Right hindlimb (tissue), 1 donor: ENCODE measurements around the gene DCUN1D1.

Experiments
- DNase-seq: peaks from one replicate; pipeline ENCODE4 v3.0.0-alpha.2; 2018

Gene DCUN1D1

DNA sequence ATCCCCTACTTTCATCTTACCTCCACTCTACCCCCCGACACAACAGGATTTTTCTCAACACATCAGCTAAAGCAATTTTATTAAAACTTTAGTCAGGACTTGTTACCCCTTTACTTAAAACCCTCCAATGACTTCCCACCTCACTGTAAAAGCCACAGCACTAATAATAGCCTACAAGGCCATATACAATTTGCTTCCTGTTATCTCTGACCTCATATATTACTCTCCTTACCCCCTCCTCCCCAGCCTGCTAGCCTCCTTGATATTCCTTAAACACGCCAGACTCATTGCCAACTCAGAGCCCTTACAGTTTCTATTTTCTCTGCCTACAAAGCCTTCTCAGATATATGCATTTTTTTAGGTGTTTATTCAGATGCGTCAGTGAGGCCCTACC, 54.4 kb downstream of the DCUN1D1 start:
- DNase-seq: no peak

DNA sequence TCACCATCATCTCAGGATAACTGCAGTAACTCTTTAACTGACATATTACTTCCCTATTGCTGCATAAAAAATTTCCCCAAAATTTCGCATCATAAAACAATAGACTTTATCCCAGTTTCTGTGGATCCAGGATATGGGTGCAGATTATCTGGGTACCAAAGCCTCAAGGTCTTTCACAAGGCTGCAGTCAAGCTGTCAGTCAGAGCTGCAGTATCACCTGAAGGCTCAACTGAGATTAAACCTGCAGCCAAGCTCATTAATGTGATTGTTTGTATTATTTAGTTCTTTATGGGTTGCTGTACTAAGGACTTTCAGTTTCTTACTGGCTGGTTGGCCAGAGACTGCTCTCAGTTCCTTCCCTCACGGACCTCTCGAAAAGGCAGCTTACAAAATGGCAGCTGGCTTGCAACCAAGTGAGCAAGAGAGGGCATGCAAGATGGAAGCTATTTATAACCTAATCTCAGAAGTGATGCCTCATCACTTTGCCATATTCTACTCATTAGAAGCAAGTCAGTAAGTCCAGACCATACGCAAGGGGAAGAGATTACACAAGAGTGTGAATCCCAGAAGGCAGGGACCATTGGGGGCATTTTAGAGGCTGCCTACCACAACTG, 54.9 kb downstream of the DCUN1D1 start:
- no peak for DNase-seq

DNA sequence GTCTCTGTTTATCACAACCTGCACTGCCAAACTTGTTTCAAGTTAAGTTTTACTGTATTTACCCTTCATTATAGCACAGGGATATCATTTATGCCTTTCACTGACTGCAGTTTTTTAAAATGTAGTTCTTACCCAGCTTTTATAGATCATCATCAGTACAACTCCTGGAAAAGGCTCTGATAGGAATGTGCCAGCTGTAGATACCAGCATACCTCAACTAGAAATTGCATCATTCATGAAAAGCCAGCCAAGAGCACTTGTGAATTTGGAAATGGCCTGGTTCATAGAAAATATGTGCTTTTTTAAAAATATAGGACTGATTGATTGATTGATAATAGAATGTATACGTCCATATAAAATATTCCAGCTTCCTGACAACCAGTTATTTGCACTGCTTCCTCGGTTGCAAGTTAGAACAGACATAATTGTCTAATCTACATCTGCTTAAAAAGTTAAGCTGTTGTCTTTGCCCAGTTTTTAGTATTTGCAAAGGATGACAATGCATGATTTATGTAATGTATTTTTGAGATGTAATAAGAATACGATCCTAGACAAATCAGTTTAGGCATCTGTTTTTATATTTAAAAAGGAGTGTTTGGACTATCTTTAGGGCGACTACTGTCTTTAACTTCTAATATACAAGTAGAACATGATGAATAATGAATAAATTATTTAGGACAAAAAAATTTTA, 58.5 kb downstream of the DCUN1D1 start:
- no peak for DNase-seq

DNA sequence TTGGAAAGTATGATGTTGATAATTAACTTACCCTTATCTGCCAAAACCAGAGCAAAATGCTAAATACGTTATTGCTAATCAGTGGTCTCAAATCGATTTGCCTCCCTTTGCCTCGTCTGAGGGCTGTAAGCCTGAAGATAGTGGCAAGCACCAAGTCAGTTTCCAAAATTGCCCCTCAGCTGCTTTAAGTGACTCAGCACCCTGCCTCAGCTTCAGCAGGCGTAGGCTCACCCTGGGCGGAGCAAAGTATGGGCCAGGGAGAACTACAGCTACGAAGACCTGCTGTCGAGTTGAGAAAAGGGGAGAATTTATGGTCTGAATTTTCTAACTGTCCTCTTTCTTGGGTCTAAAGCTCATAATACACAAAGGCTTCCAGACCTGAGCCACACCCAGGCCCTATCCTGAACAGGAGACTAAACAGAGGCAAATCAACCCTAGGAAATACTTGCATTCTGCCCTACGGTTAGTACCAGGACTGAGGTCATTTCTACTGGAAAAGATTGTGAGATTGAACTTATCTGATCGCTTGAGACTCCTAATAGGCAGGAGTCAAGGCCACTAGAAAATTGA, 59.7 kb downstream of the DCUN1D1 start:
- DNase-seq: no peak

DNA sequence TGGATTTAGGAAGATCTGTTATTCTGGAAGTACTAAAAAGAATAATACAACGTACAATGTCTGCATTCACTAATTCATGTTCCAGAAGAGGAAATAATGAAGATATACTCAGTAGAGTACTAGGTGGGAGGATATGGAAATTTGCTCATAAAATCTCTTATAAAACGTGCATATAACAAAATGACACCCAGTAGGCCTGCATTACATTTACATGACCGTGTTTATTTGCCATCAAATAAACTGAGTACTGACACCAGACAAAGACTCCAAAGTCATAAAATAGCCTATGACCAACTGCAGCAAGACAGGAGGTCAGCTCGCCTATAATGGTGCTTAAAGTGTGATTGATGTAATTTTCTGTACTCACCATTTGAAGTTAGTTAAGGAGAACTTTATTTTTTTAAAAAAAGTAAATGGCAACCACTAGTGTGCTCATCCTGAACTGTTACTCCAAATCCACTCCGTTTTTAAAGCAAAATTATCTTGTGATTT, 60.4 kb downstream of the DCUN1D1 start:
- no peak for DNase-seq

DNA sequence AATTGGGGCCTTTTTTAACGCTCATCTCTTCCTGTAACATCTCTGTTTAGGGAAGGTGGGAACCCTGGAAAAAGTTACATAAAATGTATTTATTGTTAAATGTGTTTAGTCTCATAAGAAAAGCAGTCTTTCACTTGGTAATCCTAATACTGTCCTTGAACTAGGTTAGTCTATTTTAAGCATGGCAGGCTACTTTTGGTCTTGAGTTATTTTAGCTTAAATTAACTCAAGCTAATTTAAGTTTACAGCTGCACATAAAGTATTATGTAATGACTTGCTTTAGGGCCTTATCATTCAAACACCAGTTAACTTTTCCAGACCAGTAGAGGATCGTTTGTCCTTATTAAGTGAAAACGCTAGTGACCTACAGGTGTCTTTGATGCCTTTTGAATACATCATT, 63.2 kb downstream of the DCUN1D1 start:
- DNase-seq: no peak

DNA sequence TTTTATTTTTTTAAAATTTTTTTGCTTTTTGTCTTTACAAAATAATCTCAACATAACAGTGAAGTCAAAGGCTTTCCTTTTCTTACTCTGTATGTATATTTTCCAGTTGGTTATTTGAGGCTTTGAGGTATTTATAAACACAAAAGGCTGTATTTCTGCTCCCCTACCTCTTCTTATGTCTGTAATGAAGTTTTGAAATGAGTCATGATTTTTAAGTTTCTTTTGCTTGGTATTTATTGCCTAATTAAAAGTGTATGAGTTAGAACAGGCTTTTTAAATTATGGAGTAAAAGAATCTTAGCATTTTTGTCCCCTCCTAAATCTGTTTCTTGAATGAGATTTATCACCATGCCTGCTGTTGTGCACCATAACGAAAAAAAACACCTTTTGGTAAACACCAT, 66.0 kb downstream of the DCUN1D1 start:
- DNase-seq: no peak

DNA sequence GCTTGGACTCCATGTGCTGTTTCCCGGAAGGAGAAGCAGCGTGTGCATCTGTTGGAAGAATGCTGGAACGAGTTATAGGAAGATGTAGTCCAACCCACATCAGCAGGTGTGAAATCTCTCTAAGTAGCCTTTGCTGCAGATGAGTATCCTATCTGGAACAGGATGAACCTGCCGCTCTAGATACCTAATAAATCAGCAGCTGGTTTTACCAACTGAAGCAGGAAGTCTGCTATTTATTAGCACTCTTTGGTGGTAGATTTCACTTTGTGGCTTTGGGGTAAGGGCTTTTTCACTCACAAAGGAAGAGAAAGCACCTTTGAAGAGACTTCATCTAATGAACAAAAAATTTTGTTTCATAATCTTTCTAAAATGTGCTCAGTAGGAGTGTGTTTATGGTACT, 66.4 kb downstream of the DCUN1D1 start:
- no peak for DNase-seq

DNA sequence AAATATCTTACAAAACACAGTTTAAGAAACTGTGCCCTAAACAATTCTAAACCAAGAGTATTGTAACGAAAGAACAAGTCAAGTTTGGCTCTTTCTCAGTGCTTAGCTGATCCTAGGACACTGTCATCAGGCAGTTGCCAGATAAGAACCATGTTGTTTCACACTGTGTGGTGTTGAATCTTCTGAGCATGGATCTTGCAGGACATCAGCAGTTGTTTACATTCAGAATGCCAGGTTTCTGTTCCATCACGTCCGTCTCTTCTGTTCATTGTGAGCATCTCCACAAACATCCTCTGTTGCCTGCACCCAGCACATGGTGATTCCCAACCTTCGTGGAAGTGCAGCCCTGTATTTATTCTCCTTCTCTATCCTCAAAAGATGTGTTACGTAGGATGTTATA, 67.9 kb downstream of the DCUN1D1 start:
- DNase-seq: no peak

DNA sequence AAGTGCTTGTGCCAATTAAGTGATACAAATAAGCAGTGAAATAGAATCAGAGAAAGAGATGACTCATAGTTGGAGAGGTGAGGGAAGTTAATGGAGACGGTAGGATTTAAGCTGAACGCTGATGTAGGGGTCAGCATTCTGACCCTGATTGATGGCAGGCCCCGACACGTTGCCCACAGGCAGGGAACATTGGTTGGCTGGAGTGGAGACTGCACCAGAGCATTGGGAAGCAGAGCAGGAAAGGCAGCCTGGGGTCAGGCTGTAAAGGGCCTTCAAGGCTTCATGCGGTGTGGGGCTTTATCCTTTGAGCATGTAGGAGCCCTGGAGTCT, 68.6 kb downstream of the DCUN1D1 start:
- no peak for DNase-seq

DNA sequence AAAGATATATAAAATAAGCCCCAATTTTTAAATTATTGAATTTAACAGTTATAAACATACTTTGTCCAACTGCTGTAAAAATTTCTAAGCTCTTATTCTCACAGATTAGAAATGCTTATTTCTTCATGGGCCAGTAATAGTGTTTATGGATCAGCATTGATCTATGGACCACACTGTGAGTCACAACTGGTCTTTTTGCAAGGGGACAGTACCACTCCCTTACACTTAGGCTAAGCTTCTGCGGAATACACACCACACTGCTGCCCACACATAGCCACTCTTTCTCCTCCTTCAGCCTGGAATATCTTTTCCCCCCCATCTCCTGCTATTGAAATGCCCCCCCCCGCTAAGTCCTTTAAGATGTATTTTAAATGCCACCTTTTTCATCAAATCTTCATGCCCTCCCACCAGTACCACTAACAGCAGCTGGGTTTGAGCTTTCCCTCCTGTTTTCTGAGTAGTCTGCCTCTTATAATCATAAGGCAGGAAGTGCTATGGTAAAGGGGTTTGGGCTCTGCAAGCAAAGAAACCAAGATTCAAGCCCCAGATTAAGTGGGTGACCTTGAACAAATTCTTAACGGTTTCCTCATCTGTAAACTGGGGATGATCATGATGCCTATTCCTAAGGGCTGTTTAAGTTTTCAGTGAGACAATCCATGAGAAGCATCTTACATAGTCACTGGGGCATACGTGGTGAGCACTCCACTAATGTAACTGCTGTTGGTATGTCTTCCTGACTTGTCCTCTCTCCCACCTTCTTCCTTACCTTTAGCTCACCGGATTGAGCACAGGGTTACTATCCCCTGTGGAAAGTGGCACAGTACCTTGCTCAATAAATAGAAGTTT, 69.2 kb downstream of the DCUN1D1 start:
- no peak for DNase-seq

DNA sequence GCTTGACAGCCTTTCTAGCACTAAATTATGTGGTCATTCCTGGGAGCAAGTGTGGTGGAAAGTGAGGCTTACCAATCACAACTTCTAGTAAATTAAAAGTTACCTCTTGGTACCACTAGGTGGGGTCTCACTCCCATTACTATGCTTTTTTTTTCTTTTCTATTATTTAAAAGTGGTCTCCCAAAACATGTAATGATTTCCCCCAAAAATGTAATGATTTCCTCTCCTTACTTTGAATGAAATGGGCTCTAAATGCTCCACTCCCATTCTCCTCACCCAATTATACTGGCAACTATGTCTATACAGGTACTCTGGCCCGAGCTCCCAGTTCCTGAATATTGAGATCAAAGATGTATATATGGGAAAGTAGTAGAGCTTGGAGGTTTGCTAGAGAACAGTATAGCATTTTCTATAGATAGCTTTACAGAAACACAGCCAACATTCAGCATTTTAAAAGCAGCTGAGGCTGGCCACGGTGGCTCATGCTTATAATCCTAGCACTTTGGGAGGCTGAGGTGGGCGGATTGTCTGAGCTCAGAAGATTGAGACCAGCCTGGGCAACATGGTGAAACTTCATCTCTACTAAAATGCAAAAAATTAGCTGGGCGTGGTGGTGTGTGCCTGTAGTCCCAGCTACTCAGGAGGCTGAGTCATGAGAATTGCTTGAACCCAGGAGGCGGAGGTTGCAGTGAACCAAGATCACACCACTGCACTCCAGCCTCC, 70.9 kb downstream of the DCUN1D1 start:
- no peak for DNase-seq

DNA sequence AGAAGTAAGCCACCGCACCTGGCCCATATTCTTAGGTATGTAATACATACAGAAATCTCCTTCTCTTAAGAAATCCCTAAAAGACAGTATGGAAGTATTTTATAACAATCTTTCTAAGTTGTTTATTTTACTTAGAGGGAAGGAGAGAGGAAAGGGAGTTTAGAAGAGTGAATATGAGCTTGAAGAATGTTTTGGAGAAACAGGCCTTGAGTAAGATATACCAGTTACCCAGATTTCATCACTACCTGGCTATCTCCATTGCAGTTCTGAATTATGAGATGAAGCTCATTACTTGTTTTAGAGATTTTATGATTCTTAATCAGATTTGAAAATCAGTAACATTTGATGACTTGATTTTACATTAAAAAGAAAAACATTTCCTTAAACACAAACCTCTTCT, 71.9 kb downstream of the DCUN1D1 start:
- no peak for DNase-seq

DNA sequence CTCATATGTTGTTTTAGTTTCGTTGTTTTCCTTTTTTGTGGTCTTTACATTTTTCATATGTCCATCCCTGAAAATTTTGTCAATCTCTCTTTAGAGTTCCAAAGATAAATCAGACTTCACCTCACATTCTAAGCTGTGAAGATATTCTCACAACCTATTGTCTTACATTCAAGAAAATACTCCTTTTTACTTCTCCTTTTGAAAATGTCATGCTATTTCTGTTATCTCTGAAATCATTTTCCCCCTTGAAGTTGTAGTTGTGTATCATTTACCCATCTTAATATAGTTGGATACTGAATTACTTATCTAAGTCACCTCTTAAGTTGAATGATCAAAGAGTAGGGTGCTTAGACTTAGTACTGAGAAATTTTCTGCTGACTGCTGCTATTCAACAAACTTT, 74.3 kb downstream of the DCUN1D1 start:
- no peak for DNase-seq

DNA sequence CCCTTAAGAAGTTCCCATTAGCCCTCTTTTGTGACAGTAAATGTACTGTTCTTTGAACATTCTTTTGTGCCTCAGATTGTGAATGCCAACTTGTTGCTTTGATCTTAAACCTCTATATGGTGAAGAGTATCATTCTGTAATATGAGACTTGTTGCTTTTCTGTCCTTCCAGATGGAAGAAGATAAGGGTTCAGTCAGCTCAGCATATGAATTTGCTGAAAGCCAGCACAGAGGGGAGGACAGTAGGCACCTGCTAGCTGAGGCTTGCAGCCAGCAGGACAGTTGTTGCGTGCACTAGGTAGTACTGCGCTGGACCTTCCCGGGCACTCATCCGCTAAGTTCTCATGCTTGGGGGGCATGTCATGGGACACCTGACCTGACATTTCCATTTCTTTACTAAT, 74.7 kb downstream of the DCUN1D1 start:
- DNase-seq: no peak

DNA sequence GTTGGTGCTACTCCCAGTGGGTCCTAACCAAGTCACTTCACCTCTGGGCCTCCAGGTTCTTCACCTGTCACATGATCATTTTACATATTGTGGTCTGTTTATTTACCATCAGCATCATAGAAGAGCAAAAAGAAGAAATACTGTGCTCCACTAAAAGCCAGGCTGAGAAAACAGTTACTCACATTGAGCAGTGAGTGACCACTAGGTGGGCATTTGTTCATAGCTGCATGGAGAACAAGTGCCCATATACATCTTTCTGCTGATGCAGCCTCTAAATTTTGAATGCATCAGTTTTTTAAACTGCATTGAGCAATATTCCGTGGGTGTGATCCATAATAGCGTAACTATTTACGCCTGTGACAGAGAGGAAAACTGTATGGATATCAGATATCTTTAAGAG, 76.2 kb downstream of the DCUN1D1 start:
- DNase-seq: no peak

DNA sequence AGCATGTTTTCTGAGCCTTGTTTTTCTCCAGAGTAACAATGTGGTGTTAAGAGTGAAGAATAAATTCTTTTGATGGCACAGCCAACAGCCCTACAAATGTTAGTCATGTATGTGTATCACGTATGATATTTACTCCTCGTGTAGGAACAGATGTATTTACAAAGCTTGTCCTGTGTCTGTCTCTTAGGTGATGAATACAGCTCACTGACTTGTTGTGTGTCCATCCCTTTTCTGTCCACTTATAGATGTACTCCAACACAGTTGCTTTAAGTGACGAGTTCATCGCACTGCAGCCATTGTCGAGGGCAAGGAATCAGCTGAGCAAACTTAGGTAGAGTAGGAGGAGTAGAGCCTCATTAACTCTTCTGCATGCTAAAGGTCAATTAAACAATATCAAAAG, 78.1 kb downstream of the DCUN1D1 start:
- DNase-seq: no peak

DNA sequence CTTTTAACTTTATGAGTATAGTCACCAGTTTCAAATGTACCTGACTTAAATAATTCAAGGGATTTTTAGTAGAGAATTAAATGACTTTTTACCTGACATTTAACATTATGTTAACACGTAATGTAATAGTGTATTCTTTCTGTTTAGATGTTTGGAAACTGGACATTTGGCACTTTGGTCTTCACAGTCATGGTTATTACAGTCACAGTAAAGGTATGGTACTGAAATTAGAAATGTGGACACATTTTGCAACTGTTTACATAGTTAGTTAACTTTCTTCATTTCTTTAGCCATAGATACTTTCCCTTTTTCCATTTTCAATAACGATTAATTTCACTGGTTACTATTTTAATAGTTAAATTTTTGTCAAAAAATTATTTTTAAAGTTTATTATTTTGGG, 83.8 kb downstream of the DCUN1D1 start:
- DNase-seq: no peak

DNA sequence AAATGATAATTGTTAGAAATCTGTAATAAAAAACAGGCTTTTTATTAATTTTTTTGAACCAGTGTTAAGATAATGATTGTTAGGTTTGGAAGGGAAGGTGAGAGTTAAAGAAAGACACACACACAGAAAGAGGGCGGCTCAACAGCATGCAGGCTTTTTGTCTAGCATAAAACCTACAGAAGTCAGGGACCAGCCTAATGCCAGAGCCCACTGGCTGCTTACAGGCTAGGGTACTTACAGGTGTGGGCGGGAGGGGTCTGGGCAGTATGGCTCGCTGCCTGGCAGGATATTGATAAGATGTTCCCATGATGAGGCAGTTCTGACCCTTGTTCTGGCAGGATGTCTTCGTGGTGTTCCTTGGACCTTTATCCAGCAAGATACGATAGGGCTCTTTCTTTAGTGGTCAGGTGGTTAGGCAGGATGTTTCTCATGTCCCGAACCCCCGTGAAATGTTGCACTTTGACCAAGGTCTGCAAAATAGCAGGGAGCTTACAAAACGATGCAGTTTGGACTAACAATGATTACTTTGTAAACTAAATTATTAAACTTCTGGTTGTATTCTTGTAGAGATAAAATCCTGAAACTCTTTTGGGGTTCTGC, 84.7 kb downstream of the DCUN1D1 start:
- DNase-seq: no peak

DNA sequence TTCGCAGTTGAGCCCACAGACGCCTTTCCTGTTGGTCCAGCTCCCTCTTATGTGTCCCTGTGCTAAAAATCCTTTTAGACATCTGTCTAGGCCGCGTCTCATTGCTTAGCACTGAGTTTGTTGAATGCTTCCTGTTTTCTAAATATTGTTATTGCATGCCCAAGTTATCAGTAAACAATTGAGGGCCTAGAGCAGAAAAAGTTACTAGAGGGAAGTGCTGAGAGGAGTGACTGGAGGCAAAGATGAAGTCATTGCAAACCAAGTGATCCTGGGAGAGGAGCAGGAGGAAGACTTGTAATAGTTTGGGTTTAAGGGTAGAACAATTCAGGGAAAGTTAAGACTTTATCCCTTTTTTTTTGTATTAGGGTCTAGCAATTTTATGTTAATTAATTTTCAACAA, 88.1 kb downstream of the DCUN1D1 start:
- no peak for DNase-seq

DNA sequence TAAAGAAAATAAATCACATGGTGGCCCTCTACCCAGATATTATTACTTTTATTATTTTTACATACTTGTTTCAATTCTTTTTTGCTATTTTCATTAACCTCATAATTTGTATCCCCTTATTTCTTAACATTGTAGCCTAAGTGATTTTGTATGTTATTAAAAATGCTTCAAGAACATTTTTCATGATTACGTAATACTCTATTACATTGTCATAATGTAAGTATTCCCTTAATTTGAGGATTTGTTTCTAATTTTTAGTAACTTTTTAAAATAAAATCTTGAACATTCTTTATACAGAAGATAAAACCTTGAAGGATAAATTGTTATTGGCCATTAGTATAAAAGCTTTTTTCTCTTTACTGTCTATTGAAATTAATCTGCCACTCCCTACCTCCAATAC, 89.0 kb downstream of the DCUN1D1 start:
- no peak for DNase-seq

DNA sequence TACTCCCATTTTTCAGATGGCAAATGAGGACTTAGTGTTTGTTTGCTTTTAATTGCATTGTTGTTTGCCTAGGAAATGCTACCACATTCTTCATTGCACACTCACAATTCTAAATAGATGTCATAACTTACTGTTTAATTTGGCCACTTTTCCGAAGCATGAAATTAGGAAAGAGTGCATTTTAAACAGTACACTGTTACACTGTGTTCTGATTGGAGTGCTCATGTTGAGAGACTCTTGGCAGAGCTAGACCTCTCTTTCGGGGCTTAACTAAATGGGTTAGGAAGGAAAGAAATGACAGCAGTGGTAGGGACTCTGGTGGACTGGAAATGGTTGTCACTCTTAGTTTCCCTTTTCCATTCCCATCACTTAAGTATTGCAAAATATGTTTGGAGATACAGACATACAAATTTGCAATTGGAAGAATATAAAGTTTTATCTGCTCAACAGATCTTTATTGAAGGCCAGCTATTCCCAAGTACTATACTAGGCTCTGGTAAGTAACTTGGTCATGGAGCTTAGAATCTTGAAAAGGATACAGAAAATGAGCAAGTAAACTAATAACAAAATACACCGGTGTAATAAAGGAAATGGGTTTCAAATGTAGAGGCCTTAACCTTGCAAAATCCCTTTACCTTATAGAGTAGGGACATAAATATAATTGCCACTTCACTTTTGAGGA, 90.2 kb downstream of the DCUN1D1 start:
- DNase-seq: no peak
